HUES6 (cell line): Measurements from ENCODE around the gene NCR2.

Source experiments
- H3K27ac ChIP-seq: 2 replicates; pipeline ENCODE4 v1.7.0; 2013; ENCODE audit warnings: low read depth, mild to moderate bottlenecking, low read length, inconsistent platforms
- H3K27me3 ChIP-seq: 2 replicates; pipeline ENCODE4 v1.6.1; 2013; ENCODE audit warnings: low read length; ENCODE audit not compliant: control insufficient read depth, insufficient read depth
- H3K36me3 ChIP-seq: 2 replicates; pipeline ENCODE4 v1.6.1; 2013; ENCODE audit warnings: low read length; ENCODE audit not compliant: control insufficient read depth, insufficient read depth
- H3K4me1 ChIP-seq: 2 replicates; pipeline ENCODE4 v1.6.1; 2013; ENCODE audit warnings: low read length; ENCODE audit not compliant: control insufficient read depth, insufficient read depth
- H3K4me3 ChIP-seq: 2 replicates; pipeline ENCODE4 v1.5.1; 2013; ENCODE audit warnings: low read depth, low read length
- H3K9ac ChIP-seq: one replicate; pipeline ENCODE4 v1.6.1; 2013; ENCODE audit warnings: mild to moderate bottlenecking, low read length
- H3K9me3 ChIP-seq: 2 replicates; pipeline ENCODE4 v1.6.1; 2013; ENCODE audit warnings: low read depth, low read length; ENCODE audit not compliant: control insufficient read depth, insufficient read depth

NCR2 gene

GRCh38 chr6:41360314-41360685 lies 24.9 kb downstream of the NCR2 start:
- Histone ChIP-seq H3K27ac (no peak overlapping the region), H3K9ac (no peak overlapping the region), H3K27me3 (peaks cover 22% of the 10 kb centered on the region; the same call in 1 of the 2 replicates), H3K36me3 (no peaks in the 10 kb centered on the region), H3K9me3 (peaks cover 25% of the 10 kb centered on the region), H3K4me1 (no peaks in the 10 kb centered on the region), H3K4me3 (no peak overlapping the region)

DNA sequence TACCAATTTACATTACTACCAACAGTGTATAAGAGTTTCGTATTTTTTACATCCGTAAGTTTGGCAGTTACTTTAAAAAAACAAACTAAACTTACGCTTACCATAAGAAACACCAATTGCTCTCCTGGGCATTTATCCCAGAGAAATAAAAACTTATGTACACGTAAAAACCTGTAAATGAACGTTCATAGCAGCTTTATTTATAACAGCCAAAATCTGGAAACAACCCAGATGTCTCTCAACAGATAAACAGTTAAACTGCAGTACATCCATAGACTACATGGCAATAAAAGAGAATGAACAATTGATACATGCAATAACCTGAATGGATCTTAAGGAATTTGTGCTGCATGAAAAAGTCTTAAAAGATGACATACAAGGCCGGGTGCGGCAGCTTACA lies 30.7 kb downstream of the NCR2 start:
- Histone ChIP-seq H3K4me3 (no peak overlapping the region), H3K9ac (no peak overlapping the region), H3K4me1 (peaks cover 12% of the 10 kb centered on the region), H3K36me3 (no peaks in the 10 kb centered on the region), H3K27ac (no peak overlapping the region), H3K27me3 (peaks cover 58% of the 10 kb centered on the region), H3K9me3 (peaks cover 5% of the 10 kb centered on the region; the same call in 1 of the 2 replicates)

DNA sequence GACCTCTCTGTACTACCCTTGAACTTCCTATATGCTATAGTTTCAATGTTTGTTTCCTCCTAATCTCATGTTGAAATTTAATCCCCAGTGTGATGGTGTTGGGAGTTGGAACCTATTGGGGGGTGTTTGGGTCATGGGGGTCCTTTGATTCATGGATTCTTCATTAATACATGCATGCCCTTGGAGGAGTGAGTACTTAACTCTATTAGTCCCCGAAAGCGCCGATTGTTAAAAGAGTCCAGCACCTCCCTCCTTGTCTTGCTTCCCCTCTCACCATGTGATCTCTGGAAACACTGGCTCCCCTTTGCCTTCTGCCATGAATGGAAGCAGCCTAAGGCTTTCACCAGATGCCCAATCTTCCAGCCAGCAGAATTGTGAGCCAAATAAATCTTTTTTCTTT lies 31.7 kb downstream of the NCR2 start:
- H3K27me3 ChIP-seq = peaks cover 67% of the 10 kb centered on the region
- no peaks in the 10 kb centered on the region for H3K9me3 ChIP-seq
- H3K4me1 ChIP-seq = peaks cover 20% of the 10 kb centered on the region
- H3K9ac ChIP-seq = no peak overlapping the region
- no peak overlapping the region for H3K4me3 ChIP-seq
- H3K27ac ChIP-seq = no peak overlapping the region
- no peaks in the 10 kb centered on the region for H3K36me3 ChIP-seq

GRCh38 chr6:41367700-41368099 lies 32.3 kb downstream of the NCR2 start:
- H3K36me3 ChIP-seq = no peaks in the 10 kb centered on the region
- H3K4me1 ChIP-seq = peaks cover 27% of the 10 kb centered on the region
- H3K9ac ChIP-seq = no peak overlapping the region
- H3K9me3 ChIP-seq = no peaks in the 10 kb centered on the region
- H3K27ac ChIP-seq = no peak overlapping the region
- peaks cover 73% of the 10 kb centered on the region for H3K27me3 ChIP-seq
- H3K4me3 ChIP-seq = no peak overlapping the region

DNA sequence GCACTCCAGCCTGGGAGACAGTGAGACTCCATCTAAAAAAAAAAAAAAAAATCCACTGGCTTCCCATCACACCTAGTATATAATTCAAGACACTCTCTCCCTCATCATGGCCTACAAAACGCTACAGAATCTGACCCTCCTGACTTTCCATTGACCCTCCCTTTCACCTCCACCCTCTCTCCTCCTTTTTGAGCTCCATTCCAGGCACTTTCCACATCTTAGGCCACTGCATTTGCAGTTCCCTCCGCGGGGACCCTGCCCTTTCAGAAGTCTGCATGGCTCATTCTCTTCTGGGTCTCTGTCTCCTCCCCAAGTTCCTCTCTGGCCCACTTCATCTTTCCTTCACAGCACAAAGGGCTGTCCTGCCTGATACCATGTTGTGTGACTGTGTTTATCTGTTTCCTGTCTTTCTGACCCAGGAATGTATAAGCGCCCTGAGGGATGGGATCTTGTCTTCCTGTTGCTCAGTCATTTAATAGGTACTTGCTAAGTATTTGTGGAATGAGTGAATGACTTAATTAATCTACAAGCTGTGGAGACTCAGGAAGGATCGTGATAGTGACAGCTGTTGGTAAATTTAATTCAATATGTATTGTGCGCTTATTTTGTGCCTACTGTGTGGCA lies 35.2 kb downstream of the NCR2 start:
- peak overlapping the region; percentile 56; the same call in 1 of the 2 replicates for H3K4me3 ChIP-seq
- H3K27ac ChIP-seq = no peak overlapping the region
- H3K9me3 ChIP-seq = no peaks in the 10 kb centered on the region
- peaks cover 48% of the 10 kb centered on the region for H3K4me1 ChIP-seq
- no peak overlapping the region for H3K9ac ChIP-seq
- H3K36me3 ChIP-seq = no peaks in the 10 kb centered on the region
- peaks cover 93% of the 10 kb centered on the region for H3K27me3 ChIP-seq

GRCh38 chr6:41371461-41371991 lies 36.1 kb downstream of the NCR2 start:
- no peak overlapping the region for H3K9ac ChIP-seq
- peak overlapping the region; percentile 56 for H3K4me3 ChIP-seq
- peaks cover 54% of the 10 kb centered on the region for H3K4me1 ChIP-seq
- H3K27me3 ChIP-seq = peaks cover 94% of the 10 kb centered on the region
- no peak overlapping the region for H3K27ac ChIP-seq
- H3K36me3 ChIP-seq = no peaks in the 10 kb centered on the region
- H3K9me3 ChIP-seq = no peaks in the 10 kb centered on the region

DNA sequence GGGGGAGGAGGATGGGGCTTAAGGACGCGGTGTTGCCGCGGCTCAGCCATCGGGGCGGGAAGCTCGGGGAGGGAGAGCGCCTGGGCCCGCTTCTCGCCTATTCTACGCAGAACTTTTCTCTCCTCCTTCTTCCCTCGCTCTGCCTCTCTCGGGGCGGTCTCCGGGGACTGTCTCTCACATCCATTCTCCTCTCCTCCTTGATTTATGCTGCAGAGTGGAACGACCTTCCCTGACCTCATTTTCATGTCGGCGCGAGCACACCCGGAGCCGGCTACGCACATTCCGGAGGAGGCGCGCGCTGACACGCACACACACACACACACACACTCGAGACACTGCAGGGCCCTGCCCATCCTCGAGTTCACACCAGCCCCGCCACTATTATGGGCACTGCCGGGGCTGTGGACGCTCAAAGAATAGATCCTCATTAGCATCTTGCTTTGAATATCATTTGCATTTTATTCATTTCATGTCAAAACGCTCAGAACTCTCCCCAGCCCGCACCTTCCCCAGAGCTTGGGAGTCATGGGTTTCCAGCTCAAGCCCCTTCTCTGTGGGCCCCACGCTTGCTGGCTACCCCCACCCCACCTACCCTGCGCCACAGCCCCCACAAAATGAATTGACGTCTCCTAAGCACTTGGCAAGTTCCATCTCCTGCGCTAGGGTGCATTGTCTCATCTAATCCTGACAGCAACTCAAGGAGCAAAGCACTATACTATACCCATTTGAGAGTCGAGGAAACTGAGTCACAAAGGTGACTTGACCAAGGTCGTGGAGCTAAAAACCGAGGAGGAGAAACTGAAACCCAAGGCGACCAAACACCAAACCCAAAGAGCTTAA lies 36.8 kb downstream of the NCR2 start:
- Histone ChIP-seq H3K9me3 (no peaks in the 10 kb centered on the region), H3K27me3 (peaks cover 95% of the 10 kb centered on the region), H3K36me3 (no peaks in the 10 kb centered on the region), H3K27ac (no peak overlapping the region), H3K4me3 (peak overlapping the region; percentile 56), H3K4me1 (peaks cover 54% of the 10 kb centered on the region), H3K9ac (no peak overlapping the region)

GRCh38 chr6:41372832-41373626 lies 37.6 kb downstream of the NCR2 start:
- Histone ChIP-seq H3K36me3 (no peaks in the 10 kb centered on the region), H3K9ac (no peak overlapping the region), H3K9me3 (no peaks in the 10 kb centered on the region), H3K4me1 (peaks cover 54% of the 10 kb centered on the region), H3K4me3 (peak overlapping the region; percentile 56), H3K27ac (no peak overlapping the region), H3K27me3 (peaks cover 99% of the 10 kb centered on the region)

GRCh38 chr6:41373627-41373918 lies 38.2 kb downstream of the NCR2 start:
- peaks cover 54% of the 10 kb centered on the region for H3K4me1 ChIP-seq

DNA sequence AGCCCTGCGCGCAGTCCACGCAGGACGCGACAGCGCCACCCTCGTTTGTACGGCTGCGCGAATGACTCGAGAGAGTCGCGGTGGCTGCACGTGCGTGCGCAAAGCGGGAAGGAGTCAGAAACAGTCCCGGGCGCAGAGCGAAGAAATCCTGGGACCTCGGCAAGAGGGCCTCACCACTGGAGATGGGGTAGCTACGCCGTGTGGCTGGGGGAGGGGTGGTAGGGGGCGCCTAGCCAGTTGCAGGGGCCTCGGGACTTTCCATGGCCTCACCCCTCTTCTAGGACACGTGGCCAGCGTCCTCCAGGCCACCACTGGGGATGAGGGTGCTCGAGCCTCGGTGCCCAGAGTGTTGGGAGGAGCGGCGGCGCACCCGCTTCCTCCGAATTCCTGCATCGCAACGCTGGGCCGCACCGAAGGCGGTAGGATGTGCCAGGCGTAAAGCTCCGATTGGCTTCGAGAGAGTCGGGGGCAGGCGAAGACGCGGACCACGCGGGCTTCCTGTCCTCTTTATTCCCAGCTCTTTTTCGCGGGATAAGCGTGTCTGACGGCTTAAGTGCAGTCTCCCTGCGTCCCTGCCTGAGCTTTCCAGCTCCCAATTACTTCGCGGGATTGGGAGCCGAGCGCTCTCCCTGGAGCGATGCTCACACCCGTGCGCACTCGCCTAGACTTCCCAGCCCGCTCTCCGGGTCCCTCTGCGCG lies 38.7 kb downstream of the NCR2 start:
- peaks cover 54% of the 10 kb centered on the region for H3K4me1 ChIP-seq
- H3K36me3 ChIP-seq = no peaks in the 10 kb centered on the region
- no peak overlapping the region for H3K9ac ChIP-seq
- no peak overlapping the region for H3K27ac ChIP-seq
- peaks cover 100% of the 10 kb centered on the region for H3K27me3 ChIP-seq
- H3K4me3 ChIP-seq = peak overlapping the region; percentile 51
- H3K9me3 ChIP-seq = no peaks in the 10 kb centered on the region

More at GRCh38 chr6:41373627-41373918, 38.2 kb downstream of the NCR2 start:
- Histone ChIP-seq H3K27ac (no peak overlapping the region), H3K36me3 (no peaks in the 10 kb centered on the region), H3K9ac (no peak overlapping the region), H3K27me3 (peaks cover 99% of the 10 kb centered on the region), H3K9me3 (no peaks in the 10 kb centered on the region), H3K4me3 (peak overlapping the region; percentile 51)
